DOHH2 (cell line): ENCODE data around the gene DDR2.

ENCODE experiments used
- CTCF ChIP-seq: fragments of 200-600 bp; sonication (generic); IDR thresholded peaks from one replicate; pipeline ENCODE4 v1.5.1; 2014; ENCODE audit warnings: antibody characterized with exemption, mild to moderate bottlenecking, low read depth, low read length; ENCODE audit not compliant: poor library complexity, severe bottlenecking
- EZH2phosphoT487 ChIP-seq: fragments of 200-600 bp; sonication (generic); IDR thresholded peaks from 2 replicates; pipeline ENCODE4 v1.6.1; 2017; ENCODE audit warnings: borderline replicate concordance, mild to moderate bottlenecking, antibody characterized with exemption, low read length, moderate library complexity, mixed read lengths

DNA sequence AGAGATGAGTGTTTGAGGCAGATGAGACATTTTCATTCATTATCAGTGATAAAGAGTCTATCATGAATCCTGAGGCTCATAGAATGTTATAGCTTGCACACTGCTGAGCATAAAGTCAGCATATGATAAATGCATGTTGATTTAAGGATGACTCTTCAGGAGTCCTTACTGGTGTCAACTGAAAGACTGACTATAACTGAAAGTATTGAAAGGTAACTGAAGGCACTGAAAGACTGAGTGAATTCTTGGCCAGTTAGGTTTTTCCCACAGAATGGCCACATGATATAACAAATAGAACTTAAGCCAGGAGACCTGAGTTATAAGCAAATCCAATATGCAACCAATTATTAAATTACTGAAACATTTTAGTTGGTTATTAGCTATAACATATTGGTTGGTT, 89.2 kb downstream of the DDR2 start:
- TF ChIP-seq CTCF (no peak), EZH2phosphoT487 (no peak)
